Measurements from ENCODE around the gene SAFB. TPM values are rescaled to one million over a fixed set of nuclear protein-coding genes. Genes with fewer than 3 reads are reported as not detected.

SAFB gene
- polyA plus RNA-seq, 1 donor from 2014 or later: 89.8 TPM

GRCh38 chr19:5654931-5655330, 32.0 kb downstream of the SAFB start:
- Histone ChIP-seq H3K79me2 (replicated peaks; ENCODE audit: insufficient read depth, low read length) (no peaks in the 10 kb centered on the region), H2AFZ (ENCODE audit: low read depth, low read length) (no peak overlapping the region), H3F3A (ENCODE audit: insufficient read depth, low read length, poor library complexity, severe bottlenecking) (no peaks in the 10 kb centered on the region), H3K4me2 (ENCODE audit: low read length) (no peak overlapping the region), H3K36me3 (ENCODE audit: insufficient read depth, low read length) (no peaks in the 10 kb centered on the region), H3K4me3 (ENCODE audit: low read length) (no peak overlapping the region), H3K27me3 (ENCODE audit: insufficient read depth, low read depth, low read length) (no peaks in the 10 kb centered on the region), H3K9ac (ENCODE audit: low read length) (no peak overlapping the region), H3K9me3 (ENCODE audit: low read length) (no peaks in the 10 kb centered on the region), H3K9me2 (ENCODE audit: insufficient read depth, low read length) (no peaks in the 10 kb centered on the region), H3K27ac (ENCODE audit: low read length) (no peak overlapping the region), H4K20me1 (ENCODE audit: insufficient read depth) (no peaks in the 10 kb centered on the region)
- TF ChIP-seq POLR2AphosphoS5 (IDR thresholded peaks at IDR 0.05) (no peak), RAD21 (conservative IDR thresholded peaks at IDR 0.05) (no peak), MXI1 (conservative IDR thresholded peaks at IDR 0.05; ENCODE audit: poor library complexity, severe bottlenecking) (no peak), EZH2 (IDR thresholded peaks at IDR 0.05; ENCODE audit: borderline replicate concordance, insufficient read depth, low read length, poor library complexity, severe bottlenecking) (no peak), SMC3 (conservative IDR thresholded peaks at IDR 0.05; ENCODE audit: poor library complexity) (no peak), EP300 (conservative IDR thresholded peaks at IDR 0.05; ENCODE audit: poor library complexity, severe bottlenecking) (no peak), TAF1 (IDR thresholded peaks at IDR 0.05; ENCODE audit: low read depth) (no peak)
- TF ChIP-seq, protein P1, sequence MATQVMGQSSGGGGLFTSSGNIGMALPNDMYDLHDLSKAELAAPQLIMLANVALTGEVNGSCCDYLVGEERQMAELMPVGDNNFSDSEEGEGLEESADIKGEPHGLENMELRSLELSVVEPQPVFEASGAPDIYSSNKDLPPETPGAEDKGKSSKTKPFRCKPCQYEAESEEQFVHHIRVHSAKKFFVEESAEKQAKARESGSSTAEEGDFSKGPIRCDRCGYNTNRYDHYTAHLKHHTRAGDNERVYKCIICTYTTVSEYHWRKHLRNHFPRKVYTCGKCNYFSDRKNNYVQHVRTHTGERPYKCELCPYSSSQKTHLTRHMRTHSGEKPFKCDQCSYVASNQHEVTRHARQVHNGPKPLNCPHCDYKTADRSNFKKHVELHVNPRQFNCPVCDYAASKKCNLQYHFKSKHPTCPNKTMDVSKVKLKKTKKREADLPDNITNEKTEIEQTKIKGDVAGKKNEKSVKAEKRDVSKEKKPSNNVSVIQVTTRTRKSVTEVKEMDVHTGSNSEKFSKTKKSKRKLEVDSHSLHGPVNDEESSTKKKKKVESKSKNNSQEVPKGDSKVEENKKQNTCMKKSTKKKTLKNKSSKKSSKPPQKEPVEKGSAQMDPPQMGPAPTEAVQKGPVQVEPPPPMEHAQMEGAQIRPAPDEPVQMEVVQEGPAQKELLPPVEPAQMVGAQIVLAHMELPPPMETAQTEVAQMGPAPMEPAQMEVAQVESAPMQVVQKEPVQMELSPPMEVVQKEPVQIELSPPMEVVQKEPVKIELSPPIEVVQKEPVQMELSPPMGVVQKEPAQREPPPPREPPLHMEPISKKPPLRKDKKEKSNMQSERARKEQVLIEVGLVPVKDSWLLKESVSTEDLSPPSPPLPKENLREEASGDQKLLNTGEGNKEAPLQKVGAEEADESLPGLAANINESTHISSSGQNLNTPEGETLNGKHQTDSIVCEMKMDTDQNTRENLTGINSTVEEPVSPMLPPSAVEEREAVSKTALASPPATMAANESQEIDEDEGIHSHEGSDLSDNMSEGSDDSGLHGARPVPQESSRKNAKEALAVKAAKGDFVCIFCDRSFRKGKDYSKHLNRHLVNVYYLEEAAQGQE (IDR thresholded peaks at IDR 0.05; ENCODE audit: borderline replicate concordance): no peak
- TF ChIP-seq, protein P2, sequence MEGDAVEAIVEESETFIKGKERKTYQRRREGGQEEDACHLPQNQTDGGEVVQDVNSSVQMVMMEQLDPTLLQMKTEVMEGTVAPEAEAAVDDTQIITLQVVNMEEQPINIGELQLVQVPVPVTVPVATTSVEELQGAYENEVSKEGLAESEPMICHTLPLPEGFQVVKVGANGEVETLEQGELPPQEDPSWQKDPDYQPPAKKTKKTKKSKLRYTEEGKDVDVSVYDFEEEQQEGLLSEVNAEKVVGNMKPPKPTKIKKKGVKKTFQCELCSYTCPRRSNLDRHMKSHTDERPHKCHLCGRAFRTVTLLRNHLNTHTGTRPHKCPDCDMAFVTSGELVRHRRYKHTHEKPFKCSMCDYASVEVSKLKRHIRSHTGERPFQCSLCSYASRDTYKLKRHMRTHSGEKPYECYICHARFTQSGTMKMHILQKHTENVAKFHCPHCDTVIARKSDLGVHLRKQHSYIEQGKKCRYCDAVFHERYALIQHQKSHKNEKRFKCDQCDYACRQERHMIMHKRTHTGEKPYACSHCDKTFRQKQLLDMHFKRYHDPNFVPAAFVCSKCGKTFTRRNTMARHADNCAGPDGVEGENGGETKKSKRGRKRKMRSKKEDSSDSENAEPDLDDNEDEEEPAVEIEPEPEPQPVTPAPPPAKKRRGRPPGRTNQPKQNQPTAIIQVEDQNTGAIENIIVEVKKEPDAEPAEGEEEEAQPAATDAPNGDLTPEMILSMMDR (IDR thresholded peaks at IDR 0.05; ENCODE audit: poor library complexity, severe bottlenecking): no peak

DNA sequence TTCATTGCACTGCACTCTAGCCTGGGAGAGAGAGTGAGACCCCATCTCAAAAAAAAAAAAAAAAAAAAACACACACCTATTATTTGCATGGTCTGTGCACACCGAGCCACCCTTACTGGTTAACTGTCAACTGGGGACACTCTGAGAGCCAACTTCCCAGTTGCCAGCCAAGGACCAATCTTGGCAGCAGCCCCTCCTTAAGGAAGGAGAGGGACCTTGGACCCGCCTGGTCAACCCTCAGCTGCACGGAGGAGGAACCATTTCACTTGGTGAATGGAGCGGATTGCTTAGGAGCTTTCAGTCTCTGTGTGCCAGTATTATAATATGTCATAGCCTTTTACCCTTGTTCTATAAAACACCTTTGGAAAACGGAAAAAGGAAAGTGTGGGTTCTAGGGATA, 32.5 kb downstream of the SAFB start:
- Histone ChIP-seq H3K9me3 (ENCODE audit: low read length) (no peaks in the 10 kb centered on the region), H3K79me2 (replicated peaks; ENCODE audit: insufficient read depth, low read length) (no peaks in the 10 kb centered on the region), H3K4me3 (ENCODE audit: low read length) (no peak overlapping the region), H3F3A (ENCODE audit: insufficient read depth, low read length, poor library complexity, severe bottlenecking) (no peaks in the 10 kb centered on the region), H3K27ac (ENCODE audit: low read length) (no peak overlapping the region), H4K20me1 (ENCODE audit: insufficient read depth) (no peaks in the 10 kb centered on the region), H3K27me3 (ENCODE audit: insufficient read depth, low read depth, low read length) (no peaks in the 10 kb centered on the region), H3K9ac (ENCODE audit: low read length) (no peak overlapping the region), H3K9me2 (ENCODE audit: insufficient read depth, low read length) (no peaks in the 10 kb centered on the region), H3K4me2 (ENCODE audit: low read length) (no peak overlapping the region), H3K36me3 (ENCODE audit: insufficient read depth, low read length) (no peaks in the 10 kb centered on the region), H2AFZ (ENCODE audit: low read depth, low read length) (no peak overlapping the region)
- TF ChIP-seq SMC3 (conservative IDR thresholded peaks at IDR 0.05; ENCODE audit: poor library complexity) (no peak), EZH2 (IDR thresholded peaks at IDR 0.05; ENCODE audit: borderline replicate concordance, insufficient read depth, low read length, poor library complexity, severe bottlenecking) (no peak), POLR2AphosphoS5 (IDR thresholded peaks at IDR 0.05) (no peak), EP300 (conservative IDR thresholded peaks at IDR 0.05; ENCODE audit: poor library complexity, severe bottlenecking) (no peak), RAD21 (conservative IDR thresholded peaks at IDR 0.05) (no peak), TAF1 (IDR thresholded peaks at IDR 0.05; ENCODE audit: low read depth) (no peak), MXI1 (conservative IDR thresholded peaks at IDR 0.05; ENCODE audit: poor library complexity, severe bottlenecking) (no peak)
- TF ChIP-seq, protein P2 (IDR thresholded peaks at IDR 0.05; ENCODE audit: poor library complexity, severe bottlenecking): no peak
- TF ChIP-seq, protein P1 (IDR thresholded peaks at IDR 0.05; ENCODE audit: borderline replicate concordance): no peak
